ENCODE data around the gene SCO2. TPM values are rescaled to one million over a fixed set of nuclear protein-coding genes. Genes with fewer than 3 reads are reported as not detected.

SCO2 gene
- total RNA-seq, 1 donor from 2014 or later, result 1.8 TPM

DNA sequence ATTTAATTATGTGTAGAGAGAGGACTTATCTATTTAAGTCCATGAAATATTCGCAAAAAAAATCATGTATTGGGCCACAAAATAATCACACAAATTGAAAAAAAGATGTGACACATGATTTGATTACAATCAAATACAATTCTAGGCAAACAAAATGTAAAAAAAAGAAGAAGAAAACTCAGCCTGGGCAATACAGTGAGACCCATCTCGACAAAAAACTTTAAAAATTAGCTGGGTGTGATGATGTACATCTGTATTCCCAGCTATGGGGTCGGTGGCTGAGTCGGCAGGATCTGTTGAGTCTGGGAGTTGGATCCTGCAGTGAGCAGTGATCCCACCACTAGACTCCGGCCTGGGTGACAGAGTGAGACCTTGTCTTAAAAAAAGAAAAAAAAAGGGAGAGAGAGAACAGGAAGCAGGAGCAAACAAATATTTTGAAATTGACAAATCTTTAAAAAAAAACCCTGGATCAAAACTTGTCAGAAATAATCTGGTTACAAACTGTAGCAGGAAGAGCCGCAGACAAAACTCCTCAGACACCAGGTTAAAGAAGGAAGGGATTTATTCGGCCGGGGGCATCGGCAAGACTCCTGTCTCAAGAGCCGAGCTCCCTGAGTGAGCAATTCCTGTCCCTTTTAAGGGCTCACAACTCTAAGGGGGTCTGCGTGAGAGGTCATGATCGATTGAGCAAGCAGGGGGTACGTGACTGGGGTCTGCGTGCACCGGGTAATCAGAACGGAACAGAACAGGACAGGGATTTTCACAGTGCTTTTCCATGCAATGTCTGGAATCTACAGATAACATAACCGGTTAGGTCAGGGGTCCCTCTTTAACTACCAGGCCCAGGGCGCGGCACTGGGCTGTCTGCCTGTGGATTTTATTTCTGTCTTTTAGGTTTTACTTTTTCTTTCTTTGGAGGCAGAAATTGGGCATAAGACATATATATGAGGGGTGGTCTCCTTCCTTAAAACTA lies 7.7 kb upstream of the SCO2 start:
- DNase-seq (ENCODE audit: low read depth, low spot score), result no peak

DNA sequence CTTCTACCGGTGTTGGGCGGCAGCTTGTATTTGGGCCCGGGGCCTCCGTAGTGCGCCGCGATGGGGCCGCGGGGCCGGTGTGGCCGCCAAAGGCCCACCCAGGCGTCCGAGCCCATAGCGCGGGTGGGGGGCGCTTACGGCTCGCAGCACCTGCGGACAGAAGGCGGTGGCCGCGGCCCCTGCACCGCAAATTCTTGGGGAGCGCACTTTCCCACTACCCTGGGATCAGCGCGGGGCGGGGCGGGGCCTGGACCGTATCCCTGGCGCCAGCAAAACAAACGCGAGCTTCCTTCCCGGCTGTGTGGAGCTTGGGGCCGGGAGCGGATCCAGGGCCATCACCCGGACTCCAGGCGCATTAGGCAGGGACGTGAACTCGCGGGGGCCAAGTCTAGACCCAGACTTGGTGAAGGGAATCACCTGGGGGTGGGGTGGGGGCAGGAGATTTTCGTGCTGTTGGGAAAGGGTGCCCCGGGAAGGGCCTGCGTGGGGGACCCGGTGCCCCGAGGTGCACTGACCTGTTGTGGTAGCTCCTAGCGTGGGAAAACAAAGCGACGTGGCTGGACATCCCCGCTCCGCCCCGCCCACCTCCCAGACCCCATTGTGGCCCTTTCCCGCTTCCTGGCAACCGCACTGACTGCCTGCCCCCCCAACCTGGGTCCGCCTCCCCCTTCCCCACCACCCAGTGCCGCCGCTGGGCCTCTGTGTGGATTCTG lies 6.7 kb upstream of the SCO2 start:
- DNase-seq (ENCODE audit: low read depth, low spot score), result no peak

DNA sequence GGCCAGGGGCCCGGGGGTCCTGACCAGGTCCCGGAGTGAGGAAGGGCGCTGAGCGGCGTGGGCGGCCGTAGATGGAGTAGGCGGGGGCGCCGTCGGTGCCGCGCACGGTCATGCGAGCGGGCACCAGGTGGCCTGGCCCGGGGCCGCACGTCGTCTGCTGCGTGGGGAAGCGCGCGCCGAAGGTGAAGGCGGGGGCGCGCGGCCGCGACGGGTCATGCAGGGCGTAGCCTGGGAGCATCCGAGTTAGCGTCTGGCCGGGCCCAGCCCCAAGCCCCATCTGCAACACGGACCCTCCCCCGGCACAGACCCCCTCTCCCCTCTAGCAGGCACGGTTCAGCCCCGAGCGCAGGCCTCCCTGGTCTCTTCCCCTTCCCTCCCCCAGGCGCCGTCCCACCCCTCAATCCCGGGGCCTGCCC lies 6.2 kb upstream of the SCO2 start:
- DNase-seq (ENCODE audit: low read depth, low spot score), result no peak

DNA sequence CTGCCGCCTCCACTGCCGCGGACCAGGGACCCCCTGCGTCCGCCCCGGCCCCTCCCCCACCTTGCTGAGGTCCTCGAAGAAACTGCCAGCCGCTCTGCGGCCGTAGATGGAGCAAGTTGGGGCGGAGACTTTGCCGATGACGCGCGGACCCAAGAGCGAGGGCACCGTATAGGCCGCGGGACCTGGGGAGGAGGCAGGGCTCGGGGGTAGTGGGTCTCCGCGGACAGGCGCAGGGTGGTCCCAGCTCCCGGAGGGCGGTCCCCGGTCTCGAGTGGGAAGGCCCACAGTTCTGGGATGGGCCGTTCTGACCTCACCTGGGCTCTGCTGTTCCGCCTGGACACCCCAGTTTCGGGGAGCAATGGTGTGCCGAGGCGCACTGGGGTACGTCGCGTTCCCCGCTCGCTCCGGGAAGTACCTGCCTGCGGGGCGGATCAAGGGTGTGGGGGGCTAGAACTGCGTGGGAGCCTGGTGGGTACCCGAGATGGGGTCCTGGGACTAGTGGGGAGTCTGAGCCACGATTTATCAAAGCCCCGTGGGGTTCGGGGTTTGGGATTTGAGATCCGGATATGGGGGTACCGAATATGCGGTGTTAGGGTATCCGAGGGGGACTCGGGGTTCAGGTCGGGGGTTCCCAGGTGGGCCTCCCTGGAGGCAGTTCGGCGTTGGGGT lies 5.6 kb upstream of the SCO2 start:
- DNase-seq (ENCODE audit: low read depth, low spot score), result no peak

DNA sequence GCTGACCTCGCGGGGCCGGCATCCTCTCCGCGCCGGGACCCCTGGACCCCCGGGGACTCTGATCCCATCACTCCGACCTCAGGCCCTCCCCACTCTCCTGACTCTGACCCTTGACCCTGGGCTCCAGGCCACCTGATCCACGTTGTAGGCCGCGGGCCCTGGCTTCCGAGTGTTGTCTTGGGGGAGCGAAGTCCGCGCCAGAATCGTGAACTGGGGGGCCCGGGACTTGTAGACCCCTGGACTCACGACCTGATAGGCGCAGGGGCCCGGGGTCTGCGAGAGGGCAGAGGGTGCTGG lies 5.1 kb upstream of the SCO2 start:
- DNase-seq (ENCODE audit: low read depth, low spot score), result no peak

DNA sequence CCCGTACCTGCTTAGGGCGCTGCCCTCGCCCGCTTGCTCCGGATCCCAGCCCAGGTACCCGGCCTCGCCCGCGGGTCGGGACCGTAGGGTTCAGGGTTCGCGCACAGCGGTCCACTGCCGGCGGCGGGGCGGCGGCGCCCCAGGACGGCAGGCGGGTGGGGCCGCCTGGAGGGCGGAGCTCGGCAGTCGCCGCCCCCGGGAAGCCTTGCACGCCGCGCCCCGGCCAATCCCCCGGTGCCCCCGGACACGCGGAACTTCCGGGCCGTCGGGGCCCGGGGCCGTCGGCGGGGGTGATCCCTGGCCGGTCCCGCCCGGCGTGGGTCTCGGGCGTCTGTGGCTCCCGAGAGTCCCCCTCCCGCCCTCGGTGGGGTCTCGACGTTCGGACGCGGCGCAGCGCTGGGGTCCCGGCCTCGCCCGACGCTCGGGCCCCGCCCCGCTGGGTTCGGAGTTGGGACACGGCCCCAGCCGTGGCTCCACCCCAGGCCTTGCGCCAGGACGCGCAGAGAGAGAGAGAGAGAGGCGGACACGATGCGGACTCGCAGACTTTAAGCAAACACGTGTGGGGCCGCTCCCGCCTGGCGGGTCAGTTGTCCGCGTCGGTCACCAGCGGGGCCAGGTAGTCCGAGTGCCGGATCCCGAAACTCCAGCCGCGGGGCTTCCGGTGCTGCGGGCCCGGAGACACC lies 4.6 kb upstream of the SCO2 start, which contains the start of gene TYMP:
TSS of gene TYMP (minus strand) at position 116 of the 683 bp plus-strand sequence. CDS start 303 bp downstream, outside the sequence.
- no peak for DNase-seq (ENCODE audit: low read depth, low spot score)

DNA sequence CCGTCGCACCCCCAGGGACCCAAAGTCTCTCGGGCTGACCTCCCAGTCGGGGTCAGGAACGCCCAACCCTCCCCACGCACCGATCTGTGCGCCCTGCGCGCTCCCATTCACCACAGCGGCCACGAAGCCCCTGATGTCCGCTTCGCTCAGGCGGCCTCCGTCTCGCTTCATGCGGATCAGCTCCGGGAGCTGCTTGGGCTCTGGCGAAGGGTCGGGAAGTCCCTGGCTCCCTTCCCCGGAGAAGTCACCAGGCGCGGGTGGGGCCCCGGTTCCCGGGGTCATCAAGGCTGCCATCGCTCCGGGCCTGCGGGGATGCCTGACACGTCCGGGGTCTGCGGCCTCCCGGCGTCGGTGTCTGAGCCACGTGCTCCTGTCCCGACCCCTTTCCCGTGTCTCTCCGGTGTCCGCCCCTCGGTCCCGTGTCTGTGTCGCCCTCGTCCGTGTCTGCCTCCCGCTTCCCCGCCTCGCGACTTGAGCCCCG lies 4.1 kb upstream of the SCO2 start:
- DNase-seq (ENCODE audit: low read depth, low spot score), result no peak

DNA sequence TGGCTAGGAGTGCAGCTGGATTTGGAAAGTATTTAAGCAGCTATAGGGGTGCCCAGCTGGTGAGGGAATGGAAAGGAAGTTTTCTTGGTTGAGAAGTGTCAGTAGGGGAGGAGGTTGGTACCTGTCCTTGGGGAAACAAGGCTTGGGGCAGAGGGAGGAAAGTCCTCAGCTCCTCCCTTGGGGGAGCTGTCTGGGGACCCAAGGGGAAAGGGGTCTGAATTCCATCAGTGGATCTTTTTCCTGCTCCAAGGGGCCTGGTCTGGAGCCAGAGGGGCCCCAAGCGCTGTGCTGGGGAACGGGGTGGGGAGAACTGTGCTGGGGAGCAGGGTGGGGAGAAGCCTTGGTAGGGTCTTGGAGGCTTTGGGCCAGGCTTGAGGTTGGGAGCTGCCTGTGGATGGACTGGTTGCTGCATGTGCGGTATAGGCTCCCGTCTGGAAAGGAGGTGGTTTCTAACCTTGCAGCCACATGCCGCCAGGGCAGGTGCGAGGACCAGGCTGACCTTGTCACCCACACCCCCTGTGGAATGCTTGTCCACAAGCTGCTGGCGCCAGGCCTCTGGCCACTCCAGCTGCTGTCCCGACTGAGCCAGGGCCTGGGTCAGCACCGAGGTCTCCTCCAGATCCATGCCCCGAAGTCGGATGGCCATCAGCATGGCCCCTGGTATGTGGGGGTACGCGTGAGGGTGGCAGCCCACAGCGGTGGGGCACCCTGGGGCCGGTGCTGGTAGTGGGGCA lies 3.5 kb upstream of the SCO2 start:
- no peak for DNase-seq (ENCODE audit: low read depth, low spot score)

DNA sequence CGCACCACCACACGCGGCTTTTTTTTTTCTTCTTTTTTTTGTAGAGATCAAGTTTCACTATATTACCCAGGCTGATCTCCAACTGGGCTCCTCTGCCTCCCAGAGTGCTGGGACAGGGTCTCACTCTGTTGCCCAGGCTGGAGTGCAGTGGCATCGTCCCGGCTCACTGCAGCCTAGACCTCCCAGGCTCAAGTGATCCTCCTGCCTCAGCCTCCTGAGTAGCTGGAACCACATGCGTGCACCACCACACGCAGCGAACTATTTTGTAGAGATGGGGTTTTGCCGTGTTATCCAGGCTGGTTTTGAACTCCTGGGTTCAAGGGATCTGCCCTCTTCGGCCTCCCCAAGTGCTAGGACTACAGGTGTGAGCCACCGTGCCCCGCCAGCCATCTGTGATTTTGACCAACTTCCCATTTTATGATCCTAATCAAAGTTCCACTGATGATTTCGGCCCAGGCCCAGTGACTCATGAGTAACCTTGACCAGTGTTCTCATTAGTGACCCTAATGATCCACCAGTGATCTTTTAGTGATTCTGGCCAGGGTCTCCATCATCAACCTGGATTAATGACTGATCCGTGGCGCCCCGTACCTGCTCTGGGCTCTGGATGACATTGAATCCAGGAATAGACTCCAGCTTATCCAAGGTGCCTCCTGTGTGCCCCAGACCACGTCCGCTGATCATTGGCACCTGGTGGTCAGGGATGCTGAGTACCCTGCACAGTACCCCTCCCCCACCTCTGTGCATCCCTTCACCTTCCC lies 2.7 kb upstream of the SCO2 start:
- DNase-seq (ENCODE audit: low read depth, low spot score), result no peak

DNA sequence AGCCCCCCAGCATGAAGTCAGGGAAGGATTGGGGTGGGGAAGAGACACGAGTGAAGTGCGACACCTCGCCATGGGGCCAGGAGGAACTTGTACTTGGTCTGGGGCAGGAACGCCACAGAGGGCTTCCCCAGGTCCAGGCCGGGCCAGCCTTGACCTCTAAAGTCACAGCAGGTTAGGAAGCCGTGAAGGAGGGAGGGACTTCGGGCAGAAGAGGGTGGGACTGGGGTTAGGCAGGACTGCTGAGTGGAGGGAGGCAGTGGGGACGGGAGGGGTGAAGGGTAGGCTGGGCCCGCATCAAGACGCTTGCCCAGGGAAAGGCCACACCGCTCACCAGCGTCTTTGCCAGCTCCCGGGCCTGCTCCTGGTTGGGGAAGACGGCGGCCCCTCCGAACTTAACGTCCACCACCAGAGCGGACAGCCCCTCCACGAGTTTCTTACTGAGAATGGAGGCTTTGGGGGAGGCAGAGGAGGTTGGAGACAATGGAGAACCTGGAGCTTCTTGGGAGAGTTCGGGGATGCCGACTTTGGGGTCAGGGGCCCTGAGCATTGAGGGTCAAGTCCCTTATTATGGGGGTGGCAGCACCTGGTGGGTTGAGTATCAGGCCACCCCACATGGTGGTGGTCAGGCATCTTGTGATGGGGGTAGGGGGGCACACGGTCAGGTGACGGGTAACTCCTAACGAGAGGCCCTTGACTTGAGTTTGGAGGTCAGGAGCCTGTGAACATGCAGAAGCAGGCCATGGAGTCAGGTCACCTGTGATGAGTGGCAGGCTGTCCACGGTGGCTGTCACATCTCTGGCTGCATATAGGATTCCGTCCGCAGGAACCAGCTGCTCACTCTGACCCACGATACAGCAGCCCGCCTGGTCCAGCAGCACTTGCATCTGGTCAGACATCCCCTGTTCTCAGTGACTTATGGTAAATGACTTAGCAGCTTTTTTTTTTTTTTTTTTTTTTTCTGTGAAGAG lies 1.7 kb upstream of the SCO2 start:
- no peak for DNase-seq (ENCODE audit: low read depth, low spot score)

DNA sequence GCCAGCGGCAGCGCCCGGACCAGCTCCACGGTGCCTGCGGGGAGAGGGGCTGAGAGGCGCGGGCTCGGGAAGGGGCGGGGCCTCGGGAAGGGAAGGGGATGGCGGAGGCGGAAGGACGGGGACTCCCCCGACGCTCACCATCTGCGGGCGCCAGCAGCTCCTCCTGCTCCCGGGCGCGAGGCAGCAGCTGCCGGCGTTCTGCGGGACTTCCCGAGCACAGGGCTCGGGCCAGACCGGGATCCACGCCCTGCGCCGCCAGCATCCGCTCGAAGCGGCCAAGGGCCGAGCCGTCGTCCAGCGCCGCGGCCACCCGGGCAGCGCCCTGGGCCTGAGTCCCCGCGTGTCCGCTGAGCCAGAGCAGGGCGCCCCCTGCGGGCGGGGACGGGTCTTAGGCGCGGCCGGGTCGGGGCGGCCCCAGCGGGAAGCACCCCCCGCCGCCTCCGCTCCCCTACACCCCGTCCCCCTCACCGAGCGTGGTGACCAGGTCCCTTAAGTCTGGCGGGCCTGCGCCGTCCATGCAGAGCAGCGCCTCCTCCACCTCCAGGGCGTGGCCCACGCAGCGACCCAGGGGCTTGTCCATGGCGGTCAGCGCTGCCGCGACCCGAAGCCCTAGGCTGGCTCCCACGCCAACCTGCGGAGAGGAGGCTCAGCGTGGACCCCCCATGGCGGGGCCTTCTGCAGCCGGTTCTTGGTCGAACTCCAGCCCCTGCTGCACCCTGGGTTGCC lies 873 bp upstream of the SCO2 start:
- no peak for DNase-seq (ENCODE audit: low read depth, low spot score)

DNA sequence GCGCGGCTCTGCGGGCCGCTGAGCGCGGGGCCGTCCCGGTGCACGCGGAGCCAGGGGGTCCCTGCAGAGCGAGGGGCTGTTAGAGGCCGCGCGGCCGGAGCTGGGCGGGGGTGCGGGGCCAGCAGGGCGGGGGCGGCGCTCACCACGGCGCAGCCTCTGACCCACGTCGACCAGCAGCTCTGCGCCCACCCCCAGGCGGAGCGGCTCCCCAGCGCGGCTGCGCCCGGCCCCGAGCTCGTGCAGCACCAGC lies 385 bp upstream of the SCO2 start:
- no peak for DNase-seq (ENCODE audit: low read depth, low spot score)

DNA sequence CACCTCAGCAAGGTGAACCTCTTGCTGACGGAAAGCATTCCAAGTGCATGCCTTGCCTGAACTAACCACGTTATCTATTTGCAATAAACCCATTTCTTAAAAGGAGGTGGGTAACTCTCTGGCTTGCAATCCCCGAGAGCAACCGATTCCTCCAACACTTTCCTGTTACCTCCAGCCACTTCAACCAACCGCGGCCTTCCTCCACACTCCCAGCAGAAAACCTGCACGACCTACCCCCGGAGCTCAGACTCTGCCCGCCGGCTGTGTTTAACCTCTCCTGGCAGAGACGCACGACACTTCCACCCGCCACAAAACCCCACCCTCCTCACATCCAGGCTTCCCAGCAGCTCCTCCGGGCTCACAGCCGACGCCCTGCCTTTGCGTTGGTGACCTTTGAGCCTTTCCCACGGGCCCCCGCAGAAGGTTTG lies 708 bp downstream of the SCO2 start:
- DNase-seq (ENCODE audit: low read depth, low spot score), result no peak

DNA sequence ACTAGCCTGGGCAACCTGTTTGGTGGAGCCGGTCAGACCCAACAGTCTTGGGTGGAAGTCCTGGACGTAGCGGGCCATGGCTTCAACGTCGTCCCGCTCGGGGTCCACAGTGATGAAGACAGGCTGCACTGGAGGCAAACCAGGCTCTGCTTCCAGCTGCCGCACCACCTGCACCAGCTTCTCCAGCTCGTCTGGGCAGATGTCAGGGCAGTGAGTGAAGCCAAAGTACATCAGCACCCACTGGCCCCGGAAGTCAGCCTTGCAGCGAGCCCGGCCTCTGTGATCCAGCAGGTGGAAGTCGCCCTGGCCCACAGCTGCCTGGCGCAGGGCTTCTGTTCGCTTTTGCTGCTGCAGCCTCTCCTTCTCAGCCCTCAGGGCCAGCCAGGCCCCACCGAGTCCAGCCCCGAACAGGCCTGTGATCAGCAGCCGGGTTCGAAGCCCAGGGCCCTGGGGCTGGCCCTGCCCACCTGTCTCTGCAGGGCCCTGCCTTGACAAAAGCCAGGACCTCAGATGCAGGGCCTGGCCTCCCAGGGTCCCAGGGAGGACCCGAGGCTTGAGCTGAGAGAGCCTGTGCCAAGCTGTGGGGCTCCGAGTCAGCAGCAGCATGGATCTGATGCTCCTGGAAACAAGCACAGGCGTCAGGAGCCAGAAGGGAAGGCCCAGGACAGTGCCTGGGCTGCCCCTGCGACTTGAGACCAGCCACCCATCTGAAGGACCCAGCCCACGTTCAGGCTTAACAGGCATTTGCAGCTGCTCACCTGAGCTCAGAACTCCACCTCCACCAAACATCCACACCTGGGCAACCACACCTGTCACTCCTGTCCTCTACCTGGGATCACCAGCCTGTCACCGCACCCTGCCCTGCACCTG lies 1.4 kb downstream of the SCO2 start:
- DNase-seq (ENCODE audit: low read depth, low spot score), result no peak

DNA sequence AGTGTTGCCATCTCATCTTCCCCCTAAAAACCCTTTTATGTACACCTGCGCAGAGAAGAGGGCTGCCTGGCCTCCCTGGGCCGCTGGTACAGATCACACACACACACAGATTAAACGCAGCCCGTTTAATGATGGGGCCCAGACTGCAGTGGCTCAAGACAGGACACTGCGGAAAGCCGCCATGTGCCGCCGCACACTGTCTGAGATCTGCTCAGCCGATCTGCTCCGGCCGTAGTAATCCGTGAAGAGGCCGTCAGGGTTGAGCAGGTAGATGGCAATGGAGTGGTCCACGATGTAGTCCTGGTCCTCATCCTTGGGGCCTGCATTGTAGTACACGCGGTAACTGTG lies 2.0 kb downstream of the SCO2 start:
- no peak for DNase-seq (ENCODE audit: low read depth, low spot score)

DNA sequence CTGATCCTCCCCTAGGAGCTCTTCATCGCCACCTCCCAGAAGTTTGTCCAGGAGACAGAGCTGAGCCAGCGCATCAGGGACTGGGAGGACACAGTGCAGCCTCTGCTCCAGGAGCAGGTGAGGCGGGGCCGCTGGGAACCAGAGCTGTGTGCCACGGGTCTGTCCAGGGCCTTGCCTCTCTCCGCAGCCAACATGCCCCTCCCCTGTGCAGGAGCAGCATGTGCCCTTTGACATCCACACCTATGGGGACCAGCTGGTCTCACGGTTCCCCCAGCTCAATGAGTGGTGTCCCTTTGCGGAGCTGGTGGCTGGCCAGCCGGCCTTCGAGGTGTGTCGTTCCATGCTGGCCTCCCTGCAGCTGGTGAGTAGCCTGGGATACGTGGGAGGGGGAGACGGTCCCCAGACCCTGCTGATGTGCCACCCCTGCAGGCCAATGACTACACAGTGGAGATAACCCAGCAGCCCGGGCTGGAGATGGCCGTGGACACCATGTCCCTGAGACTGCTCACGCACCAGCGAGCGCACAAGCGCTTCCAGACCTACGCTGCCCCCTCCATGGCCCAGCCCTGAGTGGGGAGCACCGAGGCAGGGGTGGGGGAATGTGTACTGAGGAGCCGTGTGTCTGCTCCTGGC lies 2.5 kb downstream of the SCO2 start:
- DNase-seq (ENCODE audit: low read depth, low spot score), result no peak

DNA sequence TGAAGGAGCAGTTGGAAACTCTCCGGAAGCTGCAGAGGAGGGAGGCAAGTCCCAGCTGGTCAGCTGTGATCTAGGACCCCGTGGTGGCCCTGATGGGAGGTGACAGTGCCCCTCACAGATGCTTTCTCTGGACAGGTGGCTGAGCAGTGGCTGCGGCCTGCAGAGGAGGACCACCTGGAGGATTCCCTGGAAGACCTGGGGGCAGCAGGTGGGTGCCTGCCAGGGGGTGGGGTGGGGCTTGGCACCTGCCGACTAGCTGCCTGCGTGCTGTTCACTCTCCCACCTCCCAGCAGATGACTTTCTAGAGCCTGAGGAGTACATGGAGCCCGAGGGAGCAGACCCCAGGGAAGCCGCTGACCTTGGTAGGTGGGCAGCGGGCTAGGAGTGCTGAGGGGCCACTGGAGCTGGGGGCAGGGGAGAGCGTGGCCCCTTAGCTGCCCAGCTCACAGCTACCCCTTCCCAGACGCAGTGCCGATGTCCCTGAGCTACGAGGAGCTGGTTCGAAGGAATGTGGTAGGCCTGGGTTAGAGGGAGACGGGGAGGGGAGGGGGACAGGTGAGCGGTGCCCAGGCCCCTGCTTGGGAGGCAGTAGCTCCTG lies 3.1 kb downstream of the SCO2 start:
- DNase-seq (ENCODE audit: low read depth, low spot score), result no peak
